ENCODE measurements around the gene GPR89B. TPM values are rescaled to one million over a fixed set of nuclear protein-coding genes. Genes with fewer than 3 reads are reported as not detected.
"Not testable (repeated sequence)": the region's sequence is repeated elsewhere in the genome, so short reads cannot be mapped to it uniquely, and the experiment has no call there.

The GPR89B gene
- 15.1 and 17.8 TPM in 2 replicates for total RNA-seq

DNA sequence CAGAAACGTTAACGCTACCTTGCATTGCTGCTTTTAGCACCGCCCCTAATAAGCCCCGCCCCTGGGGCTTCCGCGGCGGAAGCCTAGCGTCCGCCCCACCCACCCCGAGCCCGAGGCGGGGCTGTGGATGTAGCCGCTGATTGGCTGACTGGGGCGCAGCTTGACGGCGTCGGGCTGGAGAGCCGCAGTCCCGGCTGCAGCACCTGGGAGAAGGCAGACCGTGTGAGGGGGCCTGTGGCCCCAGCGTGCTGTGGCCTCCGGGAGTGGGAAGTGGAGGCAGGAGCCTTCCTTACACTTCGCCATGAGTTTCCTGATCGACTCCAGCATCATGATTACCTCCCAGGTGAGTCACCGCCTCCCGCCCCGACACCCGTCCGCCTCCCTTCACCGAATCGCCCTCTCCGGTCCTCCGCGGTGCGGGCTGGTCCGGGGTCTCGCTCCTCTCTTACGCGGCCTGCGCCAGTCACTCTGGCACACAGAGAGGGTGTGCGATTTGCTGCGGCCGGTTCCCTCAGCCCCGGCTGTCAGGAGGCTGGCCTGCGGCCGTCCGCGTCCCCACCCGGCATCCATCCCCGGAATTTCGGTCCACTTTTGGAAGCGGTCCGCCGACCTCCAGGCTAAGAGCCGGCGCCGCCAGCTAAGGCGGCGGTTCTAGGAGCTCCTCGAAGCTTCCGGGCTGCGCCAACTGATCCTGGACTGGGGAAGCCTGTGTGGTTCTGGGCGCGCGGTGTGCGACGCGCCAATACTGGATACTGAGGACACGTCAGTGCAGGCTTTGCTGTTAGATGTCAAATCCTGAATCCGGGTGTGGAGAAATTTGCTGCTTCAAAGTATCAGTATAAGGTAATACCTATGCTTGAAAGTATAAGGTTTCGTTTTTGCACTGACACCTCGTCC lies at the start of gene GPR89B:
Gene GPR89B, plus strand, starts transcription at position 185 of the 897 bp plus-strand sequence. Its CDS starts 117 bp downstream, at position 302.
- peak within 1 kb of the TSS; percentile 84 for H3K4me3 Mint-ChIP-seq
- ATAC-seq (ENCODE audit: low read depth) (peak; percentile 99), DNase-seq (peak; percentile 86)
- H3K27me3 Mint-ChIP-seq; H3K4me1 Mint-ChIP-seq; H3K36me3 Mint-ChIP-seq (ENCODE audit: low read depth); H3K9me3 Mint-ChIP-seq; POLR2A ChIA-PET; intact Hi-C loops (cut with micrococcal nuclease); CTCF ChIA-PET: not testable (repeated sequence)
- peak within 1 kb of the TSS; percentile 68 for H3K27ac Mint-ChIP-seq

DNA sequence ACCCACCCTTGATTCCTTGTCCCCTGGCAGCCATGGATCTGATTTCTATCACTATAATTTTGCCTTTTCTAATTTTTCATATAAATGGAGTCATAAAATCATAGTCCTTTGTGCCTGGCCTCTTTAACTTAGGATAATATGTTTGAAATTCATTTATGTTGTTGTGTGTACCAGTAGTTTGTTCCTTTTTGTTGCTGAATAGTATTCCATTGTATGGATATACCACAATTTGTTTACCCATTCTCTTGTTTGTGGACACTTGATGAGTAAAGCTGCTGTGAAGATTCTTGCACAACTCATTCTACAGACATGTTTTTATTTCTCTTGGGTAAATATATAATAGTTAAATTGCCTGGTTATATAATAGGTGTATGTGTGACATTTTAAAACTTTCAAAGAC lies 48.3 kb upstream of the GPR89B start:
- no peaks in the 10 kb centered on the region for H3K4me1 Mint-ChIP-seq
- no peak overlapping the region for H3K4me3 Mint-ChIP-seq

DNA sequence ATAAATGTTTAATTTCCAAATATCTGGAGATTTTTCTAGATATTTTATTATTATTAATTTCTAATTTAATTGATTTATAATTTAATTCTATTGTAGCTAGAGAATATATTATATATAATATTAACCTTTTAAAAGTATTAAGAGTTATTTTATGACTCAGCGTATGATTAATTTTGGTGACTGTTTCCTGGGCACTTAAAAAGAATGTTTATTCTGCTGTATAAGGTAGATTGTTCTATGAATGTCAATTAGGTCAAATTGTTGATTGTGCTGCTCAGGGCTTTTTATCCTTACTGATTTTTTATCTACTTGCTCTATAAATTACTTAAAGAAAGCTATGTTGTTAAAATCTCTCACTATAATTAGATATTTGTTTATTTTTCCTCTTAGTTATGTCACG lies 45.7 kb upstream of the GPR89B start:
- Mint-ChIP-seq H3K36me3 (ENCODE audit: low read depth) (no peaks in the 10 kb centered on the region), H3K4me1 (no peaks in the 10 kb centered on the region), H3K27ac (no peak overlapping the region), H3K9me3 (peaks cover 4% of the 10 kb centered on the region), H3K27me3 (peaks cover 16% of the 10 kb centered on the region), H3K4me3 (no peak overlapping the region)
- ATAC-seq (ENCODE audit: low read depth) (no peak), DNase-seq (no peak)
- ChIA-PET POLR2A (no interaction called here), CTCF (interaction anchor here (3.1 kb wide), 1 partner anchor 10 kb away, joined by 19 read pairs; no protein-coding TSS in a partner anchor)
- TF ChIP-seq, protein P1, sequence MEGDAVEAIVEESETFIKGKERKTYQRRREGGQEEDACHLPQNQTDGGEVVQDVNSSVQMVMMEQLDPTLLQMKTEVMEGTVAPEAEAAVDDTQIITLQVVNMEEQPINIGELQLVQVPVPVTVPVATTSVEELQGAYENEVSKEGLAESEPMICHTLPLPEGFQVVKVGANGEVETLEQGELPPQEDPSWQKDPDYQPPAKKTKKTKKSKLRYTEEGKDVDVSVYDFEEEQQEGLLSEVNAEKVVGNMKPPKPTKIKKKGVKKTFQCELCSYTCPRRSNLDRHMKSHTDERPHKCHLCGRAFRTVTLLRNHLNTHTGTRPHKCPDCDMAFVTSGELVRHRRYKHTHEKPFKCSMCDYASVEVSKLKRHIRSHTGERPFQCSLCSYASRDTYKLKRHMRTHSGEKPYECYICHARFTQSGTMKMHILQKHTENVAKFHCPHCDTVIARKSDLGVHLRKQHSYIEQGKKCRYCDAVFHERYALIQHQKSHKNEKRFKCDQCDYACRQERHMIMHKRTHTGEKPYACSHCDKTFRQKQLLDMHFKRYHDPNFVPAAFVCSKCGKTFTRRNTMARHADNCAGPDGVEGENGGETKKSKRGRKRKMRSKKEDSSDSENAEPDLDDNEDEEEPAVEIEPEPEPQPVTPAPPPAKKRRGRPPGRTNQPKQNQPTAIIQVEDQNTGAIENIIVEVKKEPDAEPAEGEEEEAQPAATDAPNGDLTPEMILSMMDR (IDR thresholded peaks at IDR 0.05) = no peak
- intact Hi-C loops (cut with micrococcal nuclease) = no loop called here

More for the DNA sequence above, 48.3 kb upstream of the GPR89B start:
- Mint-ChIP-seq H3K36me3 (ENCODE audit: low read depth) (no peaks in the 10 kb centered on the region), H3K9me3 (peaks cover 4% of the 10 kb centered on the region), H3K27ac (no peak overlapping the region), H3K27me3 (peaks cover 23% of the 10 kb centered on the region)
- ChIA-PET CTCF (no interaction called here), POLR2A (no interaction called here)
- DNase-seq = no peak
- intact Hi-C loops (cut with micrococcal nuclease) = no loop called here
- ATAC-seq (ENCODE audit: low read depth) = no peak
- TF ChIP-seq, protein P1 (IDR thresholded peaks at IDR 0.05) = no peak

DNA sequence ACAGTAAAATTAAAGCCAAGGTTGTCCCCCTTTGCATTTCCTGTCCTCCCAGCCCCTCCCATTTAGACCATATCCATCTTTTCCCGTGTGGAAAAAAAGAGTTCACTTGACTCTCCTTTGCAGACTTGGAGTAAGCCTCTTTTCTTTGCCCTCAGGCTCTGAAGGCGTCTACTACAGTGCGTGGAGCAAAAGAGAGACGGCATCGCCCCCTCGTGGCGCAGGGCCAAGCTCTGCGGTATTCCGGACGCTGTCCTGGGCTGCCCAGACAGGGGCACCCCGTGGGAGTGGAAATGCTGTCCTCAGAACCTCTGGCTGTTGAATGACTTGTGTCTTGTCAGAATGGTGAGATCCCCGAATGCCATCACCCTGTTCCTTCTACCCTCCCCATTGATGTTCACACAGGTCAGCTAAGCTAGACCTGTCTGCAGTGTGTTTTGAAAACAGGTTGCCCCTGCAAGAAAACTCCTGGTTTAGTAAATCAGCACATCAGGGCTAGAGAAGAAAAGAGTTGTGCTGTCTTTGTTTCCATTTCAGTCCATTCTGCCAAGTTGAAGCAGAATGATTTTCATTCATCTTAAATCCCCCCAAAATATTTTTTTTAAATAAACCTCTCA lies 37.9 kb upstream of the GPR89B start:
- ChIA-PET CTCF (interaction anchor here (1.0 kb wide), 2 partner anchors 249 to 617 kb away, joined by 3 to 4 read pairs; no protein-coding TSS in a partner anchor), POLR2A (no interaction called here)
- no peaks in the 10 kb centered on the region for H3K4me1 Mint-ChIP-seq
- H3K4me3 Mint-ChIP-seq = no peak overlapping the region
- peak; percentile 40 for DNase-seq
- peaks cover 2% of the 10 kb centered on the region for H3K27me3 Mint-ChIP-seq
- no peak overlapping the region for H3K27ac Mint-ChIP-seq
- ATAC-seq (ENCODE audit: low read depth) = peak; percentile 56
- intact Hi-C loops (cut with micrococcal nuclease) = loop anchor here (1.0 kb wide), 1 partner anchor 395 kb away; no protein-coding TSS in a partner anchor
- TF ChIP-seq, protein P1 (IDR thresholded peaks at IDR 0.05) = no peak
- H3K36me3 Mint-ChIP-seq (ENCODE audit: low read depth) = no peaks in the 10 kb centered on the region
- no peaks in the 10 kb centered on the region for H3K9me3 Mint-ChIP-seq

GRCh38 chr1:147891088-147891487 lies 37.1 kb upstream of the GPR89B start:
- intact Hi-C loops (cut with micrococcal nuclease) = no loop called here
- Mint-ChIP-seq H3K27ac (no peak overlapping the region), H3K4me1 (no peaks in the 10 kb centered on the region), H3K36me3 (ENCODE audit: low read depth) (no peaks in the 10 kb centered on the region), H3K27me3 (peaks cover 2% of the 10 kb centered on the region), H3K4me3 (no peak overlapping the region), H3K9me3 (no peaks in the 10 kb centered on the region)
- CTCF ChIA-PET = no interaction called here
- DNase-seq (no peak), ATAC-seq (ENCODE audit: low read depth) (no peak)
- POLR2A ChIA-PET = no interaction called here
- TF ChIP-seq, protein P1 (IDR thresholded peaks at IDR 0.05) = no peak
